Sigmoid colon (tissue), 7 donors: ENCODE measurements around the gene STX17. TPM values are rescaled to one million over a fixed set of nuclear protein-coding genes. Genes with fewer than 3 reads are reported as not detected.

ENCODE experiments used
- DNase-seq: peaks from one replicate; pipeline ENCODE4 v3.0.0-alpha.2; 2019
- H3K27ac ChIP-seq, 4 donors: fragments of 200-600 bp; sonication (generic); one replicate each; pipeline ENCODE4 v1.5.1; 2016 to 2019; ENCODE audit warnings: mild to moderate bottlenecking in 1 of 4
- H3K27me3 ChIP-seq, 3 donors: fragments of 200-600 bp; sonication (generic); one replicate each; pipeline ENCODE4 v1.5.1; 2019; ENCODE audit warnings: mild to moderate bottlenecking in 1 of 3
- H3K36me3 ChIP-seq, 4 donors: fragments of 200-600 bp; sonication (generic); one replicate each; pipeline ENCODE4 v1.5.1; 2016 to 2019
- H3K4me1 ChIP-seq, 4 donors: fragments of 200-600 bp; sonication (generic); one replicate each; pipeline ENCODE4 v1.5.1; 2017 to 2019
- H3K4me3 ChIP-seq, 4 donors: fragments of 200-600 bp; sonication (generic); one replicate each; pipeline ENCODE4 v1.5.1; 2017 to 2019; ENCODE audit warnings: mild to moderate bottlenecking in 2 of 4, moderate library complexity in 1 of 4
- H3K9me3 ChIP-seq, 4 donors: fragments of 200-600 bp in 3 of 4; sonication (generic) in 3 of 4; one replicate each; pipeline versions ENCODE4 v1.5.1 to v1.6.1; 2013 to 2019
- CTCF ChIP-seq, 4 experiments: fragments of 450-650 bp in 3 of 4; fragments of 200-600 bp in 1 of 4; IDR thresholded peaks; one replicate each; pipeline ENCODE4 v1.5.1; 2016 to 2019; ENCODE audit warnings: antibody characterized with exemption in 4 of 4, mild to moderate bottlenecking in 3 of 4, moderate library complexity in 2 of 4
- EP300 ChIP-seq, 4 donors: sonication (generic); formaldehyde crosslinking; IDR thresholded peaks; one replicate each; pipeline ENCODE4 v1.6.1; 2017; ENCODE audit warnings: antibody characterized with exemption in 4 of 4
- POLR2A ChIP-seq, 2 donors: fragments of 450-650 bp; IDR thresholded peaks; one replicate each; pipeline ENCODE4 v1.6.1; 2016; ENCODE audit warnings: antibody characterized with exemption in 2 of 2, mild to moderate bottlenecking in 2 of 2, moderate library complexity in 2 of 2
- POLR2AphosphoS5 ChIP-seq, 4 donors: sonication (generic); formaldehyde crosslinking; IDR thresholded peaks; one replicate each; pipeline ENCODE4 v1.6.1; 2017; ENCODE audit warnings: antibody characterized with exemption in 4 of 4
- WGBS, 2 donors: extraction: QIAGEN DNeasy Blood & Tissue Kit; methylation state at CpG; one replicate each; pipeline ENCODE4 v1.1.7; 2013; 5-methylcytosine and 5-hydroxymethylcytosine counted together
- intact Hi-C: fragments of 100-400 bp; cut with DNase I; formaldehyde crosslinking; loops from one replicate; pipeline ENCODE4 v1.15.1; 2023
- polyA plus RNA-seq, 3 donors: library from polyadenylated mRNA; stranded (reverse); fragments of 200-250 nt; gene quantifications; one replicate each; pipeline ENCODE4 v1.2.3, GENCODE V29; 2013
- total RNA-seq, 4 donors: library from RNA; depleted of rRNA; stranded (reverse); fragments of >200 nt; gene quantifications; one replicate each; pipeline ENCODE4 v1.1.0, GENCODE V29; 2016
- donor health status: healthy with polysubstance abuse.
- donor health status: Bipolar disorder and iron deficiency.
- donor health status: healthy.

STX17 gene
- total and polyA plus RNA-seq, 7 donors = 10.8 to 63.7 (median 33.4) TPM

- no peaks in the 10 kb centered on the region for H3K9me3 ChIP-seq
- peaks cover 6 to 33% (median 12%) of the 10 kb centered on the region in 4 donors for H3K36me3 ChIP-seq
- intact Hi-C loops = no loop called here
- H3K4me3 ChIP-seq = no peak overlapping the region
- no peaks in the 10 kb centered on the region for H3K27me3 ChIP-seq
- no peak for TF ChIP-seq POLR2A (IDR thresholded peaks at IDR 0.05)
- no peak for TF ChIP-seq POLR2AphosphoS5 (IDR thresholded peaks at IDR 0.05)
- no peak for TF ChIP-seq EP300 (IDR thresholded peaks at IDR 0.05)
- no peak for DNase-seq
- no peak overlapping the region for H3K27ac ChIP-seq
- H3K4me1 ChIP-seq = peaks cover 0 to 7% (median 0%) of the 10 kb centered on the region in 4 donors
- WGBS, 2 donors = 95% methylated on average over 1 of the region's 1 CpG
Measured at GRCh38 chr9:99962680-99963261, 56.3 kb downstream of the STX17 start.

DNA sequence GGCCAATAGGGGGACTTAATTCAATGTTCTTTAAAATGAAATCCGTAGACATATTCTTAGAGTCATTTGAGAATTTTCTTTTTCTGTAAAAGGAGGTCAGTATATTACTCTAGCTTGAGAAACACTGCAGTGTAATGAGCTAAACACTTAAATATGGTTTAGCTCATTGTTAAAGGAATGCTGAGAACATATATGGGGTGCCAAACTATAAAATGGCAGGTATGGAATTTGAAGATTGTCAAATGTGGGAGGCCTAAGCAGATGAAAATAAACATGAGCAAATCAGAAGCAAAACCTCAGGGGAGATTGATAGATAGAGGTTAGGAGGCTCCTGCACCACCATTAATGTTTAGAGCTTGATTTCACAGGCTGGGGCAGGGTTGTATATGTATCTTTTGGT lies 57.9 kb downstream of the STX17 start:
- Histone ChIP-seq H3K27ac (no peak overlapping the region), H3K9me3 (no peaks in the 10 kb centered on the region), H3K4me3 (no peak overlapping the region), H3K4me1 (peaks cover 0 to 7% (median 0%) of the 10 kb centered on the region in 4 donors), H3K27me3 (no peaks in the 10 kb centered on the region), H3K36me3 (peaks cover 6 to 42% (median 20%) of the 10 kb centered on the region in 4 donors)
- TF ChIP-seq POLR2AphosphoS5 (IDR thresholded peaks at IDR 0.05) (no peak), EP300 (IDR thresholded peaks at IDR 0.05) (no peak), CTCF (IDR thresholded peaks at IDR 0.05) (no peak), POLR2A (IDR thresholded peaks at IDR 0.05) (no peak)
- no peak for DNase-seq
- WGBS, 2 donors = 96 to 98% methylated on average over 1 of the region's 1 CpG
- intact Hi-C loops = no loop called here

DNA sequence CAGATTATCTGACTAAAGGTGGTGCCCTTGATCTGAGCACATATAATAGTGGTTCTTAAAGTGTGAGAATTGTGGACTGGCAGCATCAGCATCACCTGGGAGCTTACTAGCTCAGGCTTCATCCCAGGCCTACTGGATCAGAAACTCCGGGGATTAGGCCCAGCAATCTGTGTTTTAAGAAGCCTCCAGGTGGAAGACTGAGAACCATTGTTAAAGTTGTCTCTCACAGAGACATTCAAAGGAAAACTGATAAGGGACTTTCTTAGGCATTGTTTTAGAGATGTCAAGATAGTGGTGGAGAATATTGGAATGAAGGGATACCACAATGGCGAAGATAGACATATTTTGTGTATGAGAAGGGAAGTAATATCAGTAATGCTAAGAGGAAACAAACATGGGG lies 59.5 kb downstream of the STX17 start:
- Histone ChIP-seq H3K27me3 (no peaks in the 10 kb centered on the region), H3K4me3 (no peak overlapping the region), H3K36me3 (peaks cover 1 to 51% (median 19%) of the 10 kb centered on the region in 4 donors), H3K9me3 (no peaks in the 10 kb centered on the region), H3K27ac (no peak overlapping the region), H3K4me1 (peaks cover 0 to 7% (median 0%) of the 10 kb centered on the region in 4 donors)
- no peak for TF ChIP-seq POLR2A (IDR thresholded peaks at IDR 0.05)
- no peak for TF ChIP-seq POLR2AphosphoS5 (IDR thresholded peaks at IDR 0.05)
- TF ChIP-seq EP300 (IDR thresholded peaks at IDR 0.05) = no peak
- DNase-seq = no peak
- WGBS, 2 donors = 96 to 97% methylated on average over 2 of the region's 2 CpGs
- intact Hi-C loops = no loop called here

DNA sequence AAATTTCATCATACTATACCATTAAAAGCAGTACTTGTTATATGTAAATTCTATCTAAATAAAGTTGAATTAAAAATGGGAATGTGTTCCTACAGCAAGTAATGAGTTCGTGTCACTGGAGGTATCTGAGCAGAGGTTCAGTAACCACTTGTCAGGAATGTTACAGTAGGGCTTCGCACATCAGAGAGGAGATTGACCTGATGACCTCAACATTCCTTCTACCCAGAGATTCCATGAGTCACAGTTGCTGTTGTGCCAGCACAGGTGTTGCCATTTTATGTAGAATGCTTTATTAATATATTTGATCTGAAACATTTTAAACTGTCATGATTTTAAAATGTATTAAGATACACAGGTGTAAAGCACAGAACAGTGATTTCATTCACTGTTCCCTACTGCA lies 60.3 kb downstream of the STX17 start:
- intact Hi-C loops = no loop called here
- no peak overlapping the region for H3K4me3 ChIP-seq
- H3K9me3 ChIP-seq = no peaks in the 10 kb centered on the region
- H3K36me3 ChIP-seq = peaks cover 0 to 44% (median 15%) of the 10 kb centered on the region in 4 donors
- H3K27me3 ChIP-seq = no peaks in the 10 kb centered on the region
- H3K27ac ChIP-seq = no peak overlapping the region
- TF ChIP-seq POLR2A (IDR thresholded peaks at IDR 0.05) = no peak
- no peak for TF ChIP-seq EP300 (IDR thresholded peaks at IDR 0.05)
- TF ChIP-seq CTCF (IDR thresholded peaks at IDR 0.05) = no peak
- no peak for TF ChIP-seq POLR2AphosphoS5 (IDR thresholded peaks at IDR 0.05)
- WGBS, 2 donors = 90 to 91% methylated on average over 2 of the region's 2 CpGs
- DNase-seq = no peak
- peaks cover 0 to 7% (median 0%) of the 10 kb centered on the region in 4 donors for H3K4me1 ChIP-seq

GRCh38 chr9:99967457-99967856 lies 61.0 kb downstream of the STX17 start:
- H3K4me1 ChIP-seq = peaks cover 0 to 7% (median 0%) of the 10 kb centered on the region in 4 donors
- 93 to 97% methylated on average over 2 of the region's 2 CpGs for WGBS, 2 donors
- intact Hi-C loops = no loop called here
- no peak for DNase-seq
- H3K4me3 ChIP-seq = no peak overlapping the region
- H3K9me3 ChIP-seq = no peaks in the 10 kb centered on the region
- no peak for TF ChIP-seq EP300 (IDR thresholded peaks at IDR 0.05)
- no peak for TF ChIP-seq CTCF (IDR thresholded peaks at IDR 0.05)
- TF ChIP-seq POLR2A (IDR thresholded peaks at IDR 0.05) = no peak
- TF ChIP-seq POLR2AphosphoS5 (IDR thresholded peaks at IDR 0.05) = no peak
- no peaks in the 10 kb centered on the region for H3K27me3 ChIP-seq
- H3K27ac ChIP-seq = no peak overlapping the region
- H3K36me3 ChIP-seq = peaks cover 0 to 42% (median 15%) of the 10 kb centered on the region in 4 donors
